Endothelial cell of umbilical vein (primary cell): ENCODE data around the gene ERFL. TPM values are rescaled to one million over a fixed set of nuclear protein-coding genes. Genes with fewer than 3 reads are reported as not detected.

Source experiments
- BruUV-seq: library from RNA; stranded (reverse); fragments of 400-500 nt; replicated peaks from 2 replicates; lab custom pipeline; 2021; lab: Mats Ljungman, UMichigan
- CTCF ChIA-PET: fragments of 300-600, 350-600 bp; sonication (Branson Sonifier 250); formaldehyde crosslinking; loops from one replicate; lab custom pipeline; 2021; ENCODE audit warnings: antibody characterized with exemption, inconsistent platforms; lab: Charles Lee
- POLR2A ChIA-PET: fragments of 300-600, 350-600 bp; sonication (Branson Sonifier 250); formaldehyde crosslinking; loops from one replicate; lab custom pipeline; 2021; ENCODE audit warnings: antibody characterized with exemption, inconsistent platforms; lab: Charles Lee
- DNase-seq: peaks from one replicate; pipeline ENCODE4 v3.0.0-alpha.2; 2011; ENCODE audit warnings: low read depth, low spot score
- FAIRE-seq: peaks from 2 replicates; lab custom pipeline; 2011; peaks lifted over from hg19 to GRCh38; lab: Jason Lieb, UNC
- H2AFZ ChIP-seq: 2 replicates; pipeline ENCODE4 v1.6.0; 2012; ENCODE audit warnings: low read depth, low read length, control low read depth, inconsistent platforms
- H3K27ac ChIP-seq: 2 replicates; pipeline ENCODE4 v1.5.1; 2011; ENCODE audit warnings: low read depth, mild to moderate bottlenecking, control low read depth, low read length, moderate library complexity; ENCODE audit not compliant: insufficient read depth
- H3K27me3 ChIP-seq, 2 experiments: 2 replicates each; pipeline versions ENCODE4 v1.6.0 to v1.6.1; 2011; ENCODE audit warnings: low read length in 2 of 2, mixed read lengths in 1 of 2; ENCODE audit not compliant: control insufficient read depth in 2 of 2, insufficient read depth in 2 of 2
- H3K36me3 ChIP-seq, 2 experiments: 2 replicates in 1 of 2; 3 replicates in 1 of 2; pipeline ENCODE4 v1.5.1; 2011; ENCODE audit warnings: low read length in 2 of 2, mild to moderate bottlenecking in 1 of 2, moderate library complexity in 1 of 2; ENCODE audit not compliant: control insufficient read depth in 2 of 2, insufficient read depth in 2 of 2; ENCODE audit errors: extremely low read depth in 1 of 2
- H3K4me1 ChIP-seq: 3 replicates; pipeline ENCODE4 v1.5.1; 2011; ENCODE audit warnings: mild to moderate bottlenecking, low read length; ENCODE audit not compliant: control insufficient read depth, insufficient read depth; ENCODE audit errors: extremely low read depth
- H3K4me2 ChIP-seq: 2 replicates; pipeline ENCODE4 v1.6.1; 2011; ENCODE audit warnings: low read length, control low read depth, mixed read lengths; ENCODE audit not compliant: insufficient read depth
- H3K4me3 ChIP-seq, 3 experiments: fragments of 200-600 bp in 1 of 3; sonication (generic), shearing (Covaris generic) in 1 of 3; replicated peaks in 1 of 3; 2 replicates each; pipeline ENCODE4 v1.5.1; 2011 to 2016; ENCODE audit warnings: control low read depth in 3 of 3, low read length in 3 of 3, mild to moderate bottlenecking in 2 of 3, inconsistent platforms in 1 of 3, low read depth in 1 of 3, moderate library complexity in 1 of 3; ENCODE audit not compliant: insufficient read depth in 1 of 3
- H3K79me2 ChIP-seq: 2 replicates; pipeline ENCODE4 v1.6.0; 2012; ENCODE audit warnings: low read length, inconsistent platforms; ENCODE audit not compliant: control insufficient read depth, insufficient read depth
- H3K9ac ChIP-seq: replicated peaks from 2 replicates; pipeline ENCODE3; 2011; ENCODE audit warnings: low read length, control low read depth; ENCODE audit not compliant: insufficient read depth; ENCODE audit errors: extremely low read depth
- H3K9me1 ChIP-seq: replicated peaks from 3 replicates; pipeline ENCODE4 v1.6.0; 2011; ENCODE audit warnings: mild to moderate bottlenecking, low read length; ENCODE audit not compliant: control insufficient read depth, insufficient read depth; ENCODE audit errors: extremely low read depth
- H3K9me3 ChIP-seq: replicated peaks from 2 replicates; pipeline ENCODE4 v1.5.1; 2012; ENCODE audit warnings: low read length, inconsistent platforms; ENCODE audit not compliant: control insufficient read depth, insufficient read depth
- H4K20me1 ChIP-seq: replicated peaks from 2 replicates; pipeline ENCODE3; 2011; ENCODE audit warnings: mild to moderate bottlenecking, low read length; ENCODE audit not compliant: control insufficient read depth, insufficient read depth; ENCODE audit errors: extremely low read depth
- CTCF ChIP-seq, 2 donors: IDR thresholded peaks; 1 replicate in 1 of 2; 2 replicates in 1 of 2; pipeline ENCODE4 v1.5.1; 2011; ENCODE audit warnings: low read length in 2 of 2, mild to moderate bottlenecking in 2 of 2, moderate library complexity in 2 of 2, control low read depth in 1 of 2, inconsistent platforms in 1 of 2, low read depth in 1 of 2; ENCODE audit not compliant: insufficient read depth in 1 of 2; ENCODE audit errors: extremely low read depth in 1 of 2
- MAX ChIP-seq: IDR thresholded peaks from 2 replicates; pipeline ENCODE4 v1.6.1; 2011; ENCODE audit not compliant: insufficient read depth, insufficient read length
- POLR2AphosphoS5 ChIP-seq: IDR thresholded peaks from 2 replicates; pipeline ENCODE4 v1.6.1; 2012; ENCODE audit warnings: low read depth, mild to moderate bottlenecking, control low read depth, low read length, moderate library complexity; ENCODE audit not compliant: insufficient read depth
- dilution Hi-C: fragments of 300-500 bp; cut with MboI; formaldehyde crosslinking; loops from one replicate; pipeline ENCODE4 v1.15.0; 2019; ENCODE audit warnings: low sequenced_read_pairs; ENCODE audit not compliant: extremely low pct_ligation_motif_present
- intact Hi-C: fragments of 100-400 bp; cut with micrococcal nuclease; formaldehyde crosslinking; loops from one replicate; pipeline ENCODE4 v1.10.0; 2022
- polyA plus RNA-seq, 4 experiments: library from polyadenylated mRNA; depleted of rRNA in 3 of 4; stranded (reverse) in 3 of 4; unstranded in 1 of 4; fragments of >200 nt; gene quantifications; 2 replicates each; pipeline versions ENCODE4 v1.2.1 to v1.2.3, GENCODE V29; 2011 to 2012; ENCODE audit warnings: missing spikeins in 1 of 4
- total RNA-seq: library from RNA; stranded (reverse); gene quantifications from 2 replicates; pipeline ENCODE4 v1.2.3, GENCODE V29; 2021

ERFL gene
- total and polyA plus RNA-seq, 2 donors (not counting 3 experiments of a cell fraction or from before 2014, with no cell fraction given): not detected

- Histone ChIP-seq H3K27ac (no peak overlapping the region), H3K4me1 (peaks cover 2% of the 10 kb centered on the region), H2AFZ (no peak overlapping the region), H3K4me3 (no peak overlapping the region), H4K20me1 (no peaks in the 10 kb centered on the region), H3K4me2 (no peak overlapping the region), H3K27me3 (peaks cover 36 to 39% of the 10 kb centered on the region in 2 experiments), H3K36me3 (no peaks in the 10 kb centered on the region), H3K9me3 (no peaks in the 10 kb centered on the region), H3K9me1 (no peaks in the 10 kb centered on the region), H3K79me2 (no peaks in the 10 kb centered on the region), H3K9ac (no peak overlapping the region)
- dilution Hi-C loops: no loop called here
- intact Hi-C loops: no loop called here
- no TSS peak for BruUV-seq
- DNase-seq (no peak), FAIRE-seq (no peak)
- ChIA-PET CTCF (interaction anchor here (0.6 to 1.6 kb wide), 7 partner anchors 12 to 145 kb away, joined by 3 to 5 read pairs (median 3); no protein-coding TSS in a partner anchor), POLR2A (interaction anchor here (1.5 kb wide), 1 partner anchor 65 kb away, joined by 3 read pairs; no protein-coding TSS in a partner anchor)
- no peak for TF ChIP-seq MAX
- TF ChIP-seq POLR2AphosphoS5: no peak
- no peak for TF ChIP-seq CTCF (IDR thresholded peaks at IDR 0.05; ENCODE audit: extremely low read depth in 1 of 2, insufficient read depth in 1 of 2, low read depth in 1 of 2, low read length in 2 of 2)
These were observed 9.5 kb upstream of the ERFL start for GRCh38 chr19:41937525-41938468.
